OCI-LY7 (cell line): ENCODE data around the gene GREM1. TPM values are rescaled to one million over a fixed set of nuclear protein-coding genes. Genes with fewer than 3 reads are reported as not detected.

Experiments used
- BruUV-seq: library from RNA; stranded (reverse); fragments of 400-500 nt; replicated peaks from 2 replicates; lab custom pipeline; 2021; lab: Mats Ljungman, UMichigan
- CTCF ChIA-PET: fragments of 300-600 bp; sonication (Branson Sonifier 250); formaldehyde crosslinking; loops from one replicate; lab custom pipeline; 2022; ENCODE audit warnings: antibody characterized with exemption; ENCODE audit not compliant: unreplicated experiment; lab: Charles Lee
- POLR2A ChIA-PET: fragments of 300-600 bp; sonication (Branson Sonifier 250); formaldehyde crosslinking; loops from one replicate; lab custom pipeline; 2022; ENCODE audit warnings: antibody characterized with exemption; lab: Charles Lee
- DNase-seq: peaks from one replicate; pipeline ENCODE4 v3.0.0-alpha.2; 2015; ENCODE audit warnings: low spot score
- H2AFZ ChIP-seq: fragments of 200-600 bp; sonication (generic), shearing (Covaris generic); 2 replicates; pipeline ENCODE4 v1.6.1; 2014; ENCODE audit warnings: mild to moderate bottlenecking, antibody characterized with exemption, low read length, moderate library complexity
- H3K27ac ChIP-seq: fragments of 200-600 bp; sonication (generic); 2 replicates; pipeline ENCODE4 v1.5.1; 2014; ENCODE audit warnings: mixed run types, low read depth, mild to moderate bottlenecking, moderate library complexity, low read length, inconsistent platforms; ENCODE audit not compliant: poor library complexity, severe bottlenecking
- H3K36me3 ChIP-seq: fragments of 200-600 bp; sonication (generic); 2 replicates; pipeline ENCODE4 v1.6.1; 2014; ENCODE audit warnings: mild to moderate bottlenecking, antibody characterized with exemption, low read length, moderate library complexity, mixed read lengths; ENCODE audit not compliant: insufficient read depth
- H3K4me1 ChIP-seq: fragments of 200-600 bp; sonication (generic); 2 replicates; pipeline ENCODE4 v1.5.1; 2014; ENCODE audit warnings: mild to moderate bottlenecking, low read length; ENCODE audit not compliant: insufficient read depth, poor library complexity, severe bottlenecking
- H3K4me2 ChIP-seq: fragments of 200-600 bp; sonication (generic); 2 replicates; pipeline ENCODE4 v1.6.1; 2014; ENCODE audit warnings: mild to moderate bottlenecking, low read length
- H3K4me3 ChIP-seq: fragments of 200-600 bp; sonication (generic); 2 replicates; pipeline ENCODE4 v1.5.1; 2014; ENCODE audit warnings: mild to moderate bottlenecking, low read depth, low read length; ENCODE audit not compliant: poor library complexity, severe bottlenecking
- H3K79me2 ChIP-seq: fragments of 200-600 bp; sonication (generic); 2 replicates; pipeline ENCODE4 v1.6.1; 2016; ENCODE audit warnings: low read depth, mild to moderate bottlenecking, low read length, moderate library complexity, mixed read lengths; ENCODE audit not compliant: insufficient read depth
- H3K9me2 ChIP-seq: fragments of 200-600 bp; sonication (generic); 2 replicates; pipeline ENCODE4 v1.6.1; 2016; ENCODE audit warnings: mild to moderate bottlenecking, low read length, mixed read lengths; ENCODE audit not compliant: insufficient read depth
- H3K9me3 ChIP-seq: fragments of 200-600 bp; sonication (generic); 2 replicates; pipeline ENCODE4 v1.6.1; 2014; ENCODE audit warnings: mild to moderate bottlenecking, mixed run types, low read length, mixed read lengths
- H4K20me1 ChIP-seq: fragments of 200-600 bp; sonication (generic); 2 replicates; pipeline ENCODE4 v1.6.1; 2014; ENCODE audit warnings: mild to moderate bottlenecking, antibody characterized with exemption, low read length, moderate library complexity, mixed read lengths; ENCODE audit not compliant: insufficient read depth
- CTCF ChIP-seq: fragments of 200-600 bp; sonication (generic); conservative IDR thresholded peaks from 2 replicates; pipeline ENCODE4 v1.5.1; 2014; ENCODE audit warnings: mild to moderate bottlenecking, antibody characterized with exemption, low read length, moderate library complexity, mixed read lengths
- EZH2phosphoT487 ChIP-seq: fragments of 200-600 bp; sonication (generic); IDR thresholded peaks from 2 replicates; pipeline ENCODE4 v1.6.1; 2018; ENCODE audit warnings: low read depth, borderline replicate concordance, mild to moderate bottlenecking, mixed run types, antibody characterized with exemption, low read length, moderate library complexity, mixed read lengths
- intact Hi-C: fragments of 100-400 bp; cut with micrococcal nuclease; formaldehyde crosslinking; loops from one replicate; pipeline ENCODE4 v1.10.0; 2022; ENCODE audit not compliant: unreplicated experiment
- total RNA-seq, 2 experiments: library from RNA; depleted of rRNA in 1 of 2; stranded (reverse); fragments of >200 nt in 1 of 2; shearing (Covaris generic) in 1 of 2; gene quantifications; 2 replicates each; pipeline ENCODE4 v1.2.3, GENCODE V29; 2014 to 2022

GREM1 gene
- total RNA-seq, 2 experiments from 2014 or later: not detected

DNA sequence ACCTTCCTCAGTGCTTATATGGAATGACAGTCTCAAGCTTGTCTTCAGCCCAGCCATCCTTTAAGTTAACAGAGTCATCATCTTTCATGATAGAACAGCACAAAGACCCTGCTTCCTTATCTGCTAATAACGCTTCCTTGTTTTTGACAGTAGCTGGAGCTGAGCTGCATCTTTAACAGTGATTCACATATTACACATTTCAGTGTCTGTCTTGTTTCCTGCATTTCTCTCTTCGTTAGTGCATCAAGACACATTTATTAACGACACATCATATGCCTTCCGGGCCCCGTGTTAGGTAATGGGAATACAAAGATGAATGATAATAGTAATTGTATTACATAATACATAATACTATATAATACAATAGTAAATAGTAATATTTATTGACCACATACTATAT lies 30.2 kb upstream of the GREM1 start:
- Histone ChIP-seq H3K36me3 (no peaks in the 10 kb centered on the region), H3K4me1 (no peaks in the 10 kb centered on the region), H4K20me1 (no peaks in the 10 kb centered on the region), H3K9me2 (no peaks in the 10 kb centered on the region), H3K4me3 (no peak overlapping the region), H3K4me2 (no peak overlapping the region), H3K79me2 (no peaks in the 10 kb centered on the region), H2AFZ (no peak overlapping the region), H3K9me3 (no peaks in the 10 kb centered on the region), H3K27ac (no peak overlapping the region)
- no peak for DNase-seq
- BruUV-seq: no TSS peak
- TF ChIP-seq CTCF (no peak), EZH2phosphoT487 (no peak)
- intact Hi-C loops: no loop called here
- ChIA-PET POLR2A (no interaction called here), CTCF (no interaction called here)

DNA sequence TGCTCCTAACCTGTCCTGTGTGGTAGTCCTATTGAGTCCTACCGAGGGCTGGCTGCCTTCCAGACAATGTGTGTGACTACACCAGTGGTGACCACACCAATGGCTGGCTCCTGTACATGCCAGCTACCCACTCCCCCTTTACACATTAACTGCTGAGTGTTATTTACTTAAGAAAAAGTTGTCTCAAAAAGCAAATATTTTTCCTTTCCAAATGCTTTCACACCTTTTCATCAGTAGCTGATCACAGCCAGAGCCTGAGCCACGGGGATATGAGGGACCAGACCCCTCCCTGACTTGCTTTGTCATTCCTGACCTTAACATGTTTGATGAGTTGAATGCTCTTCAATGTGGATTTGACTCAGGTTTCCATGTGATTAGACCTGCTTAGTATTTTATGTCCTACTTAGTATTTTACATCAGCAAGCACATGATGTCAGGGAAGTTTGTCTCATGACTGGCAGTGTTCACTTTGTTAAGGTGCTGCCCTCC lies 29.6 kb upstream of the GREM1 start:
- Histone ChIP-seq H2AFZ (no peak overlapping the region), H3K4me1 (no peaks in the 10 kb centered on the region), H3K36me3 (no peaks in the 10 kb centered on the region), H3K27ac (no peak overlapping the region), H3K9me3 (no peaks in the 10 kb centered on the region), H4K20me1 (no peaks in the 10 kb centered on the region), H3K9me2 (no peaks in the 10 kb centered on the region), H3K79me2 (no peaks in the 10 kb centered on the region), H3K4me3 (no peak overlapping the region), H3K4me2 (no peak overlapping the region)
- POLR2A ChIA-PET: no interaction called here
- CTCF ChIA-PET: no interaction called here
- TF ChIP-seq EZH2phosphoT487 (no peak), CTCF (no peak)
- no TSS peak for BruUV-seq
- intact Hi-C loops: no loop called here
- DNase-seq: no peak

DNA sequence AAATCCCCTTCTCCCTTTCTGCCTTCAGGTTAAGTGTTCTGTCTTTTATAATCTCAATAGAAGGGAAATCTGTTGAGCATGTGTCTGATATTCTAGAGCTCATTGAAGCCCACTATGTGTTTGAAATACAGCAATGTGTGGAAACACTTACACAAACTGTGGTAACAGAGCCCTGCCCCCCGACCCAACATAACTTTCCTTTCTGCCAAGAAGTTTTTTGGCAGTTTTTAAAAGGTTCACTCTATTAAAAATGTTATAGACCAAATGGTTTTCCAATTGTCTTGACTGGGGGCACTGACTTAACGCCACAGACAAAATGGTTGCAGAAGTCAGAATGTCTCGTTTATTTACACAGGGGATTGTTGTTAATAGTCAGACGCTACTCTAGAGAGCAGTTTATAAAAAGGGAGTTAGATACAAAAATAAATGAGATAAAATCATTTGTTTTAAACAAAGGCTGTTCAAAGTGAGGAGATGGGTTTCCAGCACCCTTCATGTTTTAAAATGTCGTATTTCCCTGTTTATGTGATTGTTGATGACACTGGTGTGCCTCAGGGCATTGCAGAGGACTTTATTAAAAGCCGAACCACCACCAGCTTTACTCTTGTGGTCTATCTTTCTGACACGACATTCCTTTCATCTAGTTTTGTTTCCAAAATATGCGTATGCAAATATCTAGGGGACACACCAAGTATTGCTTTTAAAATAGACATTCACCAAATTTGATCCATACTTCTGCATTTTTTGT lies 26.7 kb upstream of the GREM1 start:
- no TSS peak for BruUV-seq
- H3K4me1 ChIP-seq: no peaks in the 10 kb centered on the region
- H3K4me2 ChIP-seq: no peak overlapping the region
- no peak overlapping the region for H3K27ac ChIP-seq
- no peak for DNase-seq
- H4K20me1 ChIP-seq: no peaks in the 10 kb centered on the region
- H3K36me3 ChIP-seq: no peaks in the 10 kb centered on the region
- H3K4me3 ChIP-seq: no peak overlapping the region
- intact Hi-C loops: no loop called here
- H3K9me2 ChIP-seq: no peaks in the 10 kb centered on the region
- no peaks in the 10 kb centered on the region for H3K9me3 ChIP-seq
- H3K79me2 ChIP-seq: no peaks in the 10 kb centered on the region
- no peak overlapping the region for H2AFZ ChIP-seq
- TF ChIP-seq CTCF (no peak), EZH2phosphoT487 (no peak)
- ChIA-PET CTCF (no interaction called here), POLR2A (no interaction called here)
